GM18498 (cell line): ENCODE measurements around the gene TSSK6.
A peak's percentile ranks its signal among the peaks of the same experiment; 100 is the strongest.
"Not testable (repeated sequence)": the region's sequence is repeated elsewhere in the genome, so short reads cannot be mapped to it uniquely, and the experiment has no call there.

Source experiments
- ATAC-seq: cut with Tn5 transposase; IDR thresholded peaks from one replicate; pipeline ENCODE4 v1.9.1; 2021; ENCODE audit warnings: mild to moderate bottlenecking, moderate library complexity; ENCODE audit not compliant: unreplicated experiment

The TSSK6 gene

GRCh38 chr19:19488875-19489690 lies 26.3 kb downstream of the TSSK6 start:
- ATAC-seq: peak; percentile 67

DNA sequence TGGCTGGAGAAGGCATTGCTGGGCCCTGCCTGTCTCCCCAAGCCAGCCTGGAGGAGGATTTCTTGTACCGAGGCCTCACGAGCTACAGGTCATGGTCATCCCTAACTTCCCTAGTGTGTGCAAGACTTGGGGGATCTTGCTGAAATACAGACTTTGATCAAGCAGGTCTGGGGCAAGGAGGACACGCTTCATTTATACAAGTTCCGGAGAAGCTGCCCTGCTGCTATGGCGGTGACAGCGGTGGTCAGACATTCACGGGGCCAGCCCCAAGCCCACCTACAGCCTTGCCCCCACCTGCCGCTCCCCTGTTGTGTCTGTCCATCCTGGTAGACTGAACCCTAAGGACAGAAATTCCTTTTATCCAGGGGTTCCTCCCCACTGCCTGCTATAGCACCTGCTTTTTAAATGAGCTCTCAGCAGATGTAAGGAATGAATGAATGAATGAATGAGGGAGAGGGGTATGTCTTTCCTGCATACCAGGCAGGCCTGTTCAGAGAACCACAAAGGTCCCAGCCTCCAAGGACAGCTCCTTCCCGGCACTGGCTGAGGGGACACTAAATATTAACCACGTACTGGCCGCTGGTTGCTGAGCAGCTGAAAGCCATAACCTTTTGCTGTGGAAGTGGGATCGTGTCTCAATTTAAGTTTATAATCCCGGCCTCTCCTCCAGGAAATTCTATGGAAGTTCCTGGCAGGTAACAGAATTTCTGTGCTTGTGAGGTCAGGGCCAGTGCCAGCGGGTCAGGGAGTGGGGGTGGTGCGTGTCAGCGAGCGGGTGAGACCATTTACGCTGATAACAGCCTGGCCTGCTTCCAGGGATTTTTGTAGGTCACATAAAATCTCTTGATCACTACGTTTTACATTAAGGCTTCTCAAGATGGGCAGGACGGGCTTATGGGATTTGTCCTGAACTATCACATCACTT lies 27.1 kb downstream of the TSSK6 start:
- ATAC-seq: no peak

GRCh38 chr19:19487077-19487949 lies 28.0 kb downstream of the TSSK6 start:
- no peak for ATAC-seq

DNA sequence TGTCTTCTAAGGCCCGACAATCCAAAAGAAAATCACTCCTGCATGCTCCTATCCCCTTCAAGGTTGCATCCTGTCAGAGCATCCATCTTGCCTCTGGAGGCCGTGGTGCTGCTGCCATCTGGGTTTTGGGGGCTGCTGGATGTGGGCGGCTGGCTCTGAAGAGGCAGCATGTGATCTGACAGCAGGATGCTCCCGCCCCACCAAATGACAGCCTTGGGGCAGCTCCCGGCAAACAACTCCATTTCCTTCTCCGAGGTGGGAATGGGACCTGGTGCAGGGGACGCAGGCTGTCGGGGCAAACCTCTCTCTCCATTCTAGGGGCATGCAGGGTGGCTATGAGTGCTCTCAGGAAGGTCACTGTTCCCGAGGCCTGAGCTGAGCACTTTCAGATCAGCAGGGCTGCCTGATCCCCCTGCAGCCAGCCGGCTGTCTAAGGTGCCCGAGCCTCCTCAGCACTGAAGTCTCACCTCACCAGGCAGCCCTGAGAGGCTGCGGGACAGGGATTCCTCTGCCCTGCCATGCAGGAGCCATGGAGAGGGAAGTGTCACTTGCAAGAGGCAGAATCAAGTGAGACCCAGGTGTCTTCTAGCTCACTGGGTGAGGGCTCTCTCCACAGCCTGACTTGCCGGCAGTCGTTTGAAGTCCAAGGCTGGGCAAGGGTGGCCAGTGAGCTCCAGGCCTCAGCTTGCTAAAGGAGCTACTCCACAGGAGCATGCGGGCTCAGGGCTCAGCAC lies 28.8 kb downstream of the TSSK6 start:
- no peak for ATAC-seq

GRCh38 chr19:19485998-19486290 lies 29.4 kb downstream of the TSSK6 start:
- ATAC-seq: no peak

DNA sequence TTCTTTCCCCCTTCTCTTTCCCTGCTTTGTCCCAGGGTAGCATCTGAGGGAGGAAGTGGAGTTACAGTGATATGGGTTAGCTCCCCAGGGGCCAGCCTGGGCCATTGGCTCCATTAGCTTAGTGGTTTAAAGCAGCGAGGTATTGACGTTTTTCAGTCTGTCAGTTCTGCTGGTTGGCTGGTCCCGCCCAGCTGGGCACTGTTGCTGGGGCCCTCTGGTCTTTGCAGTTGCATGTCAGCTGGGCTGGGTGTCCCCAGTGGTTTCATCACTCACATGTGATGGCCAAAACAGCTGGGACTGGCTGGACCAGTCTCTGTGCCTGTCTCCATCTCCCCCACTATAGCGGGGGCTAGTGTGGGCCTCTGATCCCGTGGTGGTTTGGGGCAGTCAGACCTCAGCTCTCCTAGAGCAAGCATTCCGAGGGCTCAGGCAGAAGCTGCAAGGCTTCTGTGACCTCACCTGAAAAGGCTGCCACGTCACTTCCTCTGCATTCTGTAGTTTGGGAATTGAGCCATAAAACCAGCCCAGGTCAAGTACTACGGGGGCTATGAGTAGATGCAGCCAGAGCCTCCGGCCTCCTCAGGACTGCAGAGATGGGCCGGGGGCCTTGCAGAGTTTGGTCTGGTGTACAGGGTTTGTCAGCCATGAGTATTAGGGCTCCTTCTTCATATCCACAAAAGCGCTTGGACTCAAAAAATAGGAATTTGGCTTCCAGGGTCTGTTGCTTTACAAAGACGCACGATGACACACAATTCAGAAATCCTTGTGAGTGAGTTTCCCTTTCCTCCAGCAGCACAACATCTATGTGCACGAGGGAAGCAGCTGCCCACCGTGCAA lies 30.0 kb downstream of the TSSK6 start:
- no peak for ATAC-seq

- ATAC-seq: no peak
These were observed 32.3 kb downstream of the TSSK6 start for GRCh38 chr19:19482809-19483596.

GRCh38 chr19:19480688-19481087 lies 34.7 kb downstream of the TSSK6 start:
- ATAC-seq: no peak

DNA sequence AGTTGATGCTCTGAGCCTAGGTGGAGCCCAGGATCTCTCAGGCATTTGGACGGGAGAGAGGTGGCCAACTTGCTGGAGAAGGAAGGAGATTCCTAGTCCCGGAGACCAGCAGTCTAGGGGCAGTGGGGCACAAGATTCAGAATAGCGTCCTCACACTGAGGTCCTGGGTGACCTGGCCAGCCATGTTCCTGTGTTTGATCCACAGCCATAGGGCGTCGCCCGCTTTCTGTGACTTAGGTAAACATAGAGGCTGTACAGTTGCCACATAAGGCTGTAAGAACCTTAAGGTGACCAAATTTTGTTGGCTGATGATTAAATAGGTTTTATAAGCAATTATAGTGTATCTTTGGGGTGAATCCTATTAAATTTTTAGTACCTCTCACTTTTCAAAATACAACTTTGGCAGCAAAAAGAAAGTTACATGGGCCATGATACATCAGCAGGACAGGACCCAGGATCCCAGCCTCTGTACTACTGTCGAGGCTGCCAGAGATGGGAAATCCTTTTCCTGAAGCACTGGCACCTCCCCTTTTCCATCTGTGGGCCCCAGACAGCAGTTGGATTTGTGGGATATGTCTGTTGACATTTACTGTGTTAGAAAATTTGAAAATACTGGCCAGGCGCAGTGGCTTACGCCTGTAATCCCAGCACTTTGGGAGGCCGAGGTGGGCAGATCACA lies 37.5 kb downstream of the TSSK6 start:
- no peak for ATAC-seq

- no peak for ATAC-seq
These were observed 39.2 kb downstream of the TSSK6 start for GRCh38 chr19:19475849-19476828.

- no peak for ATAC-seq
These were observed 40.2 kb downstream of the TSSK6 start for GRCh38 chr19:19475015-19475765.

DNA sequence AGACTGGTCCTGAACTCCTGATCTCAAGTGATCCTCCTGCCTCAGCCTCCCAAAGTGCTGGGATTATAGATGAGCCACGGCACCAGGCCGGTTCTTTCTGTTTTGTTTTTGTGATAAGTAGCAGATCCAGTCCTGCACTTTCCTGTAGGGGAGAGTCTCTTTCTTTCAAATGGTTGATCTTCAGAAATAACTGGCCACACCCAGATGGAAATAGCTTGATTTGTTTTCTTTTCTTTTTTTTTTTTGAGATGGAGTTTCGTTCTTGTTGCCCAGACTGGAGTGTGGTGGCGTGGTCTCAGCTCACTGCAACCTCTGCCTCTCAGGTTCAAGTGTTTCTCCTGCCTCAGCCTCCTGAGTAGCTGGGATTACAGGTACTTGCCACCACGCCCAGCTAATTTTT lies 43.2 kb downstream of the TSSK6 start:
- ATAC-seq: not testable (repeated sequence)

- ATAC-seq: no peak
These were observed 43.7 kb downstream of the TSSK6 start for GRCh38 chr19:19471682-19472081.

DNA sequence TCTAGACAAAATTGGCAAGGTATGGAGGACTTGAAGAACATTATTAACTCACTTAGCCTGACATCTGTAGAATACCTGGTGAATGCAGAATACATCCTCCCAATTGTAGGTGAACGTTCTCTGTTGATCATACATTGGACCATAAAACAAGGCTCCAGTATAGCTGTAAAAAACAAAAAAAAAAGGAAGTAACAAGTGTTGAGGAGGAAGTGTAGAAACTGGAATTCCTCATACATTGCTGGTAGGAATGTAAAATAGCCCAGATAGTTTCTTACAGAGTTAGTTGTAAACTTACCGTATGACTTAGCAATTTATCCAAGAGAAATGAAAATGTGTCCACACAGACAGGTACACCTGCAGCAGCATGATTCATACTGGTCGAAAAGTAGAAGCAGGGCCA lies 44.8 kb downstream of the TSSK6 start:
- no peak for ATAC-seq

DNA sequence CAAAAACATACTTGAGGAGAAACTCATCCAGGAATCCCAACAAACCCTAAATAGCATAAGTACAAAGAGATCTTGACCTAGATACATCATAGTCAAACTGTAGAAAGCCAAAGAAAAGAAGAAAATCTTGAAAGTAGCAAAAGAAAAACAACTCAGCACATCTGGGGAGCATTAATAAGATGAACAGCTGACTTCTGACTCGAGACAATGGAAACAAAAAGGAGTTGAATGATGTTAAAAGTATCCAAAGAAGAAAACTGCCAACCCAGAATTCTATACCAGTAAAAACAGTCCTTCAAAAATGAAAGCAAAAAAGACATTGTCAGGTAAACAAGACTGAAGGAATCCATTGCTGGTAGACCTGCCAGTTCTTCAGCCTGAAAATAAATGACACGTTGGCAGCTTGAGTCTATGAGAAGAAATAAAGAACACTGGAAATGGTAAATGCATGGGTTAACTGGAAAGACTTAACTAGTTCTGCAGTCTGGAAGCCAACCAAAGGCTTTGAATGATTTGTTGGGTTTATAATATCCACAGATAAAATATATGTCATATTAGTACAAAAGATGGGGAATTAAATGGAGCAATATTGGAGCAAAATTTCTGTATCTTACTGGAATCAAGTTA lies 46.8 kb downstream of the TSSK6 start:
- no peak for ATAC-seq

DNA sequence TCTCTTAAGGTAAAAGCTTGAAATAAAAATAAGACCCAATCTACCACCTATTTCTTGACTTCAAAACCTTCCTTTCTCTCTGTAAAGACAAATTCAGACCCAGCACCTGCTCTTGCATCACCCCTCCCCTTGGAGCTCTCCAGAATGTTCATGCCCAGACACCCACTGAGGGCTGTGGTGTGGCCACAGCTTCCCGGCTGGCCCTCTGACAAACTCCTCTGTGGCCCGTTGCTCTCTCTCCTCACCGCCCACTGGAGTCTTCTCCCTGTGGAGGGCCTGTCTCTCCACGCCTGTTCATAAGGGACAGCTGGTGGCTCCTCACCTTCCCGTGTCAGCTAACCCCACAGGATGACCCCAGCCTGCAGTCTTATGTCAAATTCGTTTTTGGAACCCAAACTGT lies 49.1 kb downstream of the TSSK6 start:
- ATAC-seq: no peak
